CD14-positive monocyte (primary cell): ENCODE measurements around the gene HS3ST4. TPM values are rescaled to one million over a fixed set of nuclear protein-coding genes. Genes with fewer than 3 reads are reported as not detected.

Source experiments
- DNase-seq, 3 donors: peaks; one replicate each; pipeline ENCODE4 v3.0.0-alpha.2; 2011 to 2022
- H2AFZ ChIP-seq: 2 replicates; pipeline ENCODE4 v1.6.0; 2012; ENCODE audit warnings: mild to moderate bottlenecking, low read depth, low read length, inconsistent platforms; ENCODE audit not compliant: insufficient read depth, poor library complexity, severe bottlenecking
- H3K27ac ChIP-seq, 2 donors: 1 replicate in 1 of 2; 2 replicates in 1 of 2; pipeline ENCODE4 v1.5.1; 2012 to 2013; ENCODE audit warnings: low read length in 2 of 2, control low read depth in 1 of 2, inconsistent platforms in 1 of 2, low read depth in 1 of 2, mild to moderate bottlenecking in 1 of 2
- H3K27me3 ChIP-seq, 2 donors: one replicate each; pipeline versions ENCODE4 v1.6.0 to v1.6.1; 2011 to 2013; ENCODE audit warnings: low read length in 2 of 2; ENCODE audit not compliant: control insufficient read depth in 2 of 2, insufficient read depth in 2 of 2
- H3K36me3 ChIP-seq, 2 donors: replicated peaks in 1 of 2; 1 replicate in 1 of 2; 2 replicates in 1 of 2; pipeline versions ENCODE4 v1.5.1 to v1.6.1; 2012 to 2013; ENCODE audit warnings: low read length in 2 of 2, control low read depth in 1 of 2, inconsistent platforms in 1 of 2, mild to moderate bottlenecking in 1 of 2; ENCODE audit not compliant: insufficient read depth in 2 of 2, control insufficient read depth in 1 of 2
- H3K4me1 ChIP-seq, 2 donors: 1 replicate in 1 of 2; 2 replicates in 1 of 2; pipeline versions ENCODE4 v1.5.1 to v1.6.1; 2012 to 2013; ENCODE audit warnings: low read length in 2 of 2, control low read depth in 1 of 2, inconsistent platforms in 1 of 2, mild to moderate bottlenecking in 1 of 2, moderate library complexity in 1 of 2; ENCODE audit not compliant: insufficient read depth in 2 of 2, control insufficient read depth in 1 of 2
- H3K4me2 ChIP-seq: replicated peaks from 2 replicates; pipeline ENCODE3; 2012; ENCODE audit warnings: low read length, moderate library complexity, mild to moderate bottlenecking; ENCODE audit not compliant: poor library complexity, severe bottlenecking; ENCODE audit errors: extremely low read depth
- H3K4me3 ChIP-seq, 3 experiments: fragments of 200-600 bp in 1 of 3; sonication (generic) in 1 of 3; replicated peaks in 1 of 3; 1 replicate in 2 of 3; 2 replicates in 1 of 3; pipeline ENCODE4 v1.5.1; 2011 to 2013; ENCODE audit warnings: low read length in 3 of 3, mild to moderate bottlenecking in 3 of 3, control low read depth in 2 of 3, low read depth in 2 of 3, inconsistent platforms in 1 of 3, moderate library complexity in 1 of 3
- H3K79me2 ChIP-seq: 2 replicates; pipeline ENCODE4 v1.6.0; 2012; ENCODE audit warnings: mild to moderate bottlenecking, control low read depth, inconsistent platforms, low read length, moderate library complexity; ENCODE audit not compliant: insufficient read depth
- H3K9ac ChIP-seq: 2 replicates; pipeline ENCODE4 v1.6.0; 2017; ENCODE audit warnings: low read length, mild to moderate bottlenecking; ENCODE audit not compliant: insufficient read depth, poor library complexity, severe bottlenecking
- H3K9me3 ChIP-seq, 2 donors: replicated peaks in 1 of 2; 1 replicate in 1 of 2; 2 replicates in 1 of 2; pipeline versions ENCODE4 v1.5.1 to v1.6.1; 2012 to 2013; ENCODE audit warnings: low read length in 2 of 2, control low read depth in 1 of 2; ENCODE audit not compliant: control insufficient read depth in 1 of 2, insufficient read depth in 1 of 2
- H4K20me1 ChIP-seq: 2 replicates; pipeline ENCODE4 v1.6.0; 2012; ENCODE audit warnings: mild to moderate bottlenecking, low read length, control low read depth, moderate library complexity; ENCODE audit not compliant: insufficient read depth
- H3K27ac Mint-ChIP-seq, 7 donors: one replicate each; pipeline ENCODE4 v1.8.0; 2020; ENCODE audit warnings: mild to moderate bottlenecking in 7 of 7, mixed read lengths in 7 of 7, moderate library complexity in 6 of 7, inconsistent platforms in 2 of 7
- H3K27me3 Mint-ChIP-seq, 3 donors: one replicate each; pipeline ENCODE4 v1.8.0; 2021 to 2022; ENCODE audit warnings: low read depth in 3 of 3, mild to moderate bottlenecking in 3 of 3, mixed read lengths in 3 of 3, moderate library complexity in 3 of 3, inconsistent platforms in 1 of 3
- H3K36me3 Mint-ChIP-seq, 2 donors: one replicate each; pipeline ENCODE4 v1.8.0; 2020; ENCODE audit warnings: mixed read lengths in 2 of 2, inconsistent platforms in 1 of 2, mild to moderate bottlenecking in 1 of 2
- H3K4me1 Mint-ChIP-seq: one replicate; pipeline ENCODE4 v1.8.0; 2020; ENCODE audit warnings: mild to moderate bottlenecking, mixed read lengths
- H3K4me3 Mint-ChIP-seq, 2 donors: one replicate each; pipeline ENCODE4 v1.8.0; 2020; ENCODE audit warnings: mild to moderate bottlenecking in 2 of 2, mixed read lengths in 2 of 2, moderate library complexity in 1 of 2
- H3K9me3 Mint-ChIP-seq, 7 donors: one replicate each; pipeline ENCODE4 v1.8.0; 2020 to 2022; ENCODE audit warnings: mixed read lengths in 7 of 7, mild to moderate bottlenecking in 6 of 7, moderate library complexity in 6 of 7, inconsistent platforms in 2 of 7
- CTCF ChIP-seq: fragments of 200-600 bp; IDR thresholded peaks from one replicate; pipeline ENCODE4 v1.8.0; 2022; ENCODE audit warnings: antibody characterized with exemption, mild to moderate bottlenecking
- WGBS: methylation state at CpG from one replicate; pipeline ENCODE4 v1.1.5; 2013; ENCODE audit warnings: missing lambda C conversion rate; ENCODE audit not compliant: insufficient coverage; 5-methylcytosine and 5-hydroxymethylcytosine counted together
- intact Hi-C, 2 donors: fragments of 100-400 bp; cut with micrococcal nuclease; formaldehyde crosslinking; loops; one replicate each; pipeline versions ENCODE4 v1.15.0 to v1.15.1; 2023
- polyA plus RNA-seq, 3 donors: library from polyadenylated mRNA; depleted of rRNA in 1 of 3; unstranded in 2 of 3; stranded (reverse) in 1 of 3; fragments of 300-500 nt in 2 of 3; fragments of >200 nt in 1 of 3; fragmentation: Illumina TruSeq in 2 of 3; gene quantifications; 1 replicate in 2 of 3; 2 replicates in 1 of 3; pipeline ENCODE4 v1.2.3, GENCODE V29; 2012 to 2021

HS3ST4 gene
- polyA plus RNA-seq, 3 donors = not detected

GRCh38 chr16:26012376-26012775 is 320.6 kb downstream of the HS3ST4 start:
- intact Hi-C loops = no loop called here
- WGBS = no CpG with 5 or more reads among the region's 1 CpG
- H3K9me3 Mint-ChIP-seq = peaks cover 6 to 18% (median 13%) of the 10 kb centered on the region in 7 donors

GRCh38 chr16:26015776-26016175 is 324.0 kb downstream of the HS3ST4 start:
- no peaks in the 10 kb centered on the region for H3K4me1 Mint-ChIP-seq
- no peak for TF ChIP-seq CTCF
- no peaks in the 10 kb centered on the region for H3K36me3 ChIP-seq
- no peaks in the 10 kb centered on the region for H3K4me1 ChIP-seq
- H3K4me2 ChIP-seq = no peak overlapping the region
- peaks cover 3 to 17% (median 12%) of the 10 kb centered on the region in 7 donors for H3K9me3 Mint-ChIP-seq
- H3K9ac ChIP-seq = no peak overlapping the region
- peaks cover 2 to 3% of the 10 kb centered on the region in 2 donors for H3K9me3 ChIP-seq
- no CpG with 5 or more reads among the region's 3 CpGs for WGBS
- no peaks in the 10 kb centered on the region for H3K27me3 ChIP-seq
- no peaks in the 10 kb centered on the region for H3K36me3 Mint-ChIP-seq
- no peak for DNase-seq
- intact Hi-C loops = no loop called here
- no peaks in the 10 kb centered on the region for H3K79me2 ChIP-seq
- no peaks in the 10 kb centered on the region for H4K20me1 ChIP-seq
- H2AFZ ChIP-seq = no peak overlapping the region
- H3K27ac Mint-ChIP-seq = no peak overlapping the region
- H3K27me3 Mint-ChIP-seq = peaks cover 0 to 3% (median 2%) of the 10 kb centered on the region in 3 donors
- H3K4me3 ChIP-seq = no peak overlapping the region
- H3K27ac ChIP-seq = no peak overlapping the region
- no peak overlapping the region for H3K4me3 Mint-ChIP-seq

More at GRCh38 chr16:26012376-26012775, 320.6 kb downstream of the HS3ST4 start:
- H3K27me3 ChIP-seq = no peaks in the 10 kb centered on the region
- H4K20me1 ChIP-seq = no peaks in the 10 kb centered on the region
- no peak for DNase-seq
- no peak overlapping the region for H3K9ac ChIP-seq
- Mint-ChIP-seq H3K4me3 (no peak overlapping the region), H3K4me1 (no peaks in the 10 kb centered on the region), H3K36me3 (no peaks in the 10 kb centered on the region), H3K27ac (no peak overlapping the region), H3K27me3 (no peaks in the 10 kb centered on the region)
- H3K9me3 ChIP-seq = peaks cover 2 to 7% of the 10 kb centered on the region in 2 donors
- H3K4me3 ChIP-seq = no peak overlapping the region
- H3K27ac ChIP-seq = no peak overlapping the region
- H2AFZ ChIP-seq = no peak overlapping the region
- no peak overlapping the region for H3K4me2 ChIP-seq
- no peaks in the 10 kb centered on the region for H3K36me3 ChIP-seq
- no peaks in the 10 kb centered on the region for H3K4me1 ChIP-seq
- TF ChIP-seq CTCF = no peak
- no peaks in the 10 kb centered on the region for H3K79me2 ChIP-seq
